H9 (cell line): ENCODE data around the gene RERG. TPM values are rescaled to one million over a fixed set of nuclear protein-coding genes. Genes with fewer than 3 reads are reported as not detected.

Experiments
- DNase-seq: peaks from one replicate; pipeline ENCODE4 v3.0.0-alpha.2; 2017
- H2AFZ ChIP-seq: one replicate; pipeline ENCODE4 v1.6.1; 2013; ENCODE audit warnings: mild to moderate bottlenecking, low read length, control low read depth, moderate library complexity
- H2AK5ac ChIP-seq: 2 replicates; pipeline ENCODE4 v1.6.1; 2013; ENCODE audit warnings: low read length, control low read depth, mixed read lengths; ENCODE audit not compliant: insufficient read length
- H2BK120ac ChIP-seq: one replicate; pipeline ENCODE4 v1.6.1; 2013; ENCODE audit warnings: low read depth, mild to moderate bottlenecking, low read length, control low read depth, inconsistent platforms; ENCODE audit not compliant: poor library complexity, severe bottlenecking
- H2BK12ac ChIP-seq: 2 replicates; pipeline ENCODE4 v1.6.1; 2013; ENCODE audit warnings: low read length, control low read depth, mixed read lengths, low read depth; ENCODE audit not compliant: insufficient read length
- H2BK15ac ChIP-seq: 2 replicates; pipeline ENCODE4 v1.6.1; 2013; ENCODE audit warnings: low read depth, low read length, control low read depth
- H2BK20ac ChIP-seq: one replicate; pipeline ENCODE4 v1.6.1; 2013; ENCODE audit warnings: low read depth, mild to moderate bottlenecking, low read length, control low read depth, inconsistent platforms; ENCODE audit not compliant: poor library complexity, severe bottlenecking
- H2BK5ac ChIP-seq: 2 replicates; pipeline ENCODE4 v1.6.1; 2013; ENCODE audit warnings: low read length, control low read depth, mixed read lengths; ENCODE audit not compliant: insufficient read length
- H3K14ac ChIP-seq: 2 replicates; pipeline ENCODE4 v1.6.1; 2013; ENCODE audit warnings: low read length, control low read depth; ENCODE audit not compliant: insufficient read depth
- H3K18ac ChIP-seq: 2 replicates; pipeline ENCODE4 v1.6.1; 2013; ENCODE audit warnings: low read depth, mild to moderate bottlenecking, mixed read lengths, low read length, control low read depth; ENCODE audit not compliant: insufficient read length
- H3K23ac ChIP-seq: 2 replicates; pipeline ENCODE4 v1.6.1; 2013; ENCODE audit warnings: low read length, control low read depth, mixed read lengths, low read depth; ENCODE audit not compliant: insufficient read length
- H3K23me2 ChIP-seq: 2 replicates; pipeline ENCODE4 v1.6.1; 2013; ENCODE audit warnings: low read depth, mild to moderate bottlenecking, mixed read lengths, low read length, control low read depth; ENCODE audit not compliant: insufficient read length, poor library complexity, severe bottlenecking
- H3K27ac ChIP-seq: 2 replicates; pipeline ENCODE4 v1.5.1; 2013; ENCODE audit warnings: low read length, control low read depth, mixed read lengths, low read depth; ENCODE audit not compliant: insufficient read length
- H3K27me3 ChIP-seq: 2 replicates; pipeline ENCODE4 v1.6.1; 2013; ENCODE audit warnings: low read length, control low read depth, inconsistent platforms; ENCODE audit not compliant: insufficient read depth
- H3K4ac ChIP-seq: 2 replicates; pipeline ENCODE4 v1.6.1; 2013; ENCODE audit warnings: low read depth, mild to moderate bottlenecking, control low read depth, inconsistent platforms, low read length, moderate library complexity
- H3K4me1 ChIP-seq: 2 replicates; pipeline ENCODE4 v1.6.1; 2013; ENCODE audit warnings: low read length, control low read depth, inconsistent platforms; ENCODE audit not compliant: insufficient read depth
- H3K4me2 ChIP-seq: 2 replicates; pipeline ENCODE4 v1.6.1; 2013; ENCODE audit warnings: low read length, control low read depth, mixed read lengths; ENCODE audit not compliant: insufficient read length, insufficient read depth
- H3K56ac ChIP-seq: 2 replicates; pipeline ENCODE4 v1.6.1; 2013; ENCODE audit warnings: low read depth, mild to moderate bottlenecking, mixed read lengths, low read length, control low read depth; ENCODE audit not compliant: insufficient read length
- H3K79me1 ChIP-seq: 2 replicates; pipeline ENCODE4 v1.6.1; 2013; ENCODE audit warnings: low read depth, mild to moderate bottlenecking, moderate library complexity, low read length, control low read depth, inconsistent platforms; ENCODE audit not compliant: insufficient read depth, poor library complexity, severe bottlenecking
- H3K79me2 ChIP-seq: 2 replicates; pipeline ENCODE4 v1.6.1; 2013; ENCODE audit warnings: low read length, control low read depth, inconsistent platforms; ENCODE audit not compliant: insufficient read depth
- H3K9ac ChIP-seq: 2 replicates; pipeline ENCODE4 v1.6.1; 2013; ENCODE audit warnings: low read length, control low read depth, mixed read lengths; ENCODE audit not compliant: insufficient read length; ENCODE audit errors: extremely low read depth
- H3K9me3 ChIP-seq: one replicate; pipeline ENCODE4 v1.6.1; 2013; ENCODE audit warnings: low read depth, low read length, inconsistent platforms; ENCODE audit not compliant: control insufficient read depth
- H3T11ph ChIP-seq: one replicate; pipeline ENCODE4 v1.6.1; 2013; ENCODE audit warnings: mild to moderate bottlenecking, low read length, control low read depth, inconsistent platforms
- H4K20me1 ChIP-seq: one replicate; pipeline ENCODE4 v1.6.1; 2013; ENCODE audit not compliant: control insufficient read depth, insufficient read length, insufficient read depth
- H4K5ac ChIP-seq: 2 replicates; pipeline ENCODE4 v1.6.1; 2013; ENCODE audit warnings: low read depth, mild to moderate bottlenecking, mixed read lengths, low read length, control low read depth; ENCODE audit not compliant: insufficient read length
- H4K8ac ChIP-seq: replicated peaks from 2 replicates; pipeline ENCODE4 v1.6.1; 2013; ENCODE audit warnings: low read length, control low read depth, mixed read lengths, low read depth; ENCODE audit not compliant: insufficient read length
- H4K91ac ChIP-seq: 2 replicates; pipeline ENCODE4 v1.6.1; 2013; ENCODE audit warnings: low read depth, mild to moderate bottlenecking, moderate library complexity, mixed read lengths, low read length, control low read depth; ENCODE audit not compliant: insufficient read length
- H3K27ac Mint-ChIP-seq, 3 experiments: 2 replicates in 2 of 3; 3 replicates in 1 of 3; pipeline ENCODE4 v1.8.0; 2020 to 2021; ENCODE audit warnings: mixed read lengths in 3 of 3, mild to moderate bottlenecking in 1 of 3, moderate library complexity in 1 of 3
- H3K27me3 Mint-ChIP-seq: 2 replicates; pipeline ENCODE4 v1.8.0; 2021; ENCODE audit warnings: low read depth, mild to moderate bottlenecking, moderate library complexity, mixed read lengths
- H3K36me3 Mint-ChIP-seq, 3 experiments: 2 replicates in 2 of 3; 3 replicates in 1 of 3; pipeline ENCODE4 v1.8.0; 2020 to 2021; ENCODE audit warnings: low read depth in 3 of 3, mixed read lengths in 3 of 3; ENCODE audit not compliant: insufficient read depth in 1 of 3
- H3K4me1 Mint-ChIP-seq, 2 experiments: 2 replicates each; pipeline ENCODE4 v1.8.0; 2020; ENCODE audit warnings: mixed read lengths in 2 of 2
- H3K4me3 Mint-ChIP-seq, 2 experiments: 2 replicates in 1 of 2; 3 replicates in 1 of 2; pipeline ENCODE4 v1.8.0; 2020 to 2021; ENCODE audit warnings: mild to moderate bottlenecking in 2 of 2, mixed read lengths in 2 of 2, moderate library complexity in 1 of 2
- H3K9me3 Mint-ChIP-seq, 2 experiments: 2 replicates in 1 of 2; 3 replicates in 1 of 2; pipeline ENCODE4 v1.8.0; 2020; ENCODE audit warnings: mild to moderate bottlenecking in 2 of 2, mixed read lengths in 2 of 2, moderate library complexity in 1 of 2
- CTCF ChIP-seq: fragments of 200-600 bp; sonication (generic); conservative IDR thresholded peaks from 3 replicates; pipeline ENCODE4 v1.8.0; 2021; ENCODE audit warnings: antibody characterized with exemption, mild to moderate bottlenecking
- WGBS: extraction: QIAGEN DNeasy Blood & Tissue Kit; methylation state at CpG from one replicate; pipeline ENCODE4 v1.1.7; 2013; ENCODE audit warnings: missing lambda C conversion rate, low lambda C conversion rate, mixed read lengths; ENCODE audit not compliant: insufficient read length; ENCODE audit errors: extremely low coverage; 5-methylcytosine and 5-hydroxymethylcytosine counted together
- total RNA-seq: library from RNA; stranded (reverse); gene quantifications from 2 replicates; pipeline ENCODE4 v1.2.1, GENCODE V29; 2021

The RERG gene
- total RNA-seq, 1 experiment from 2014 or later = not detected

DNA sequence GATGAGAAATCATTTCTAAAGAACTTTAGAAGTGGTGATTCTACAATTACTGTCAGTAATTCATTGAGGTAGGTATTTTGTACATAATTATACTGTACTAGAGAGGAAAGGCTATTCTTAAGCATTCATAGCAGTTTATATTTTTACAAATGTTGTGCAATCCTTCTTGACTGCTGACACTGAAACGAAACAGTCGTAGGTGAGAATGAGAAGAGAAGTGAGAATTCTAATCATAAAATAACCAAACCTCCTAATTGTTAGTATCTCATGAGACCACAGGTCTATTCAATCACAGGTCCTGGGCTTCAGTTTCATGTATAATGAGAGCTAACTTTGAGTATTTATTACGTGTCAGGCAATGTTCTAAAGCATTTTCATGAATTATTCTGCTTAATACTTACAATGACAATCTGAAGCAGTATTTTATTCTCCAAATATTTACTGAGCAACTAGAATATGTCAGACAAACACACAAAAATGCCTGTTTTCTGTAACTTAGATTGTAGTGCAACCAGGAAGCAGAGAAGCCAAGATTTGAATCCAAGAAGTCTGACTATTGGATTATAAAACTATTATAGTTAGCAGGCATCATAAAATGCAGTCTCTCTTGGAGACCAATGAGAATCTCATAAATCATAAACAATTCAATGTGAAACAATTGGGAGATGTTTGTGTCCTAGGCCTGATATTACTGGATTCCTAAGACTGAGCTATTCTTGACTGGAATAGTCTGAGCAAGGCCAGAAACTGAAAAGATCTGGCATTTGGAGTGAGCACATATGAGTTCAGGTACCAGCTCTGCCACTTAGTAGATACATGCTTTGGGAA lies 24.3 kb downstream of the RERG start:
- Histone ChIP-seq H3K18ac (no peak overlapping the region), H3T11ph (no peak overlapping the region), H3K27me3 (no peaks in the 10 kb centered on the region), H3K79me1 (no peaks in the 10 kb centered on the region), H3K4me1 (no peaks in the 10 kb centered on the region), H3K23me2 (no peaks in the 10 kb centered on the region), H2BK20ac (no peak overlapping the region), H3K4ac (no peak overlapping the region), H2AK5ac (no peak overlapping the region), H4K91ac (no peak overlapping the region), H2BK12ac (no peak overlapping the region), H4K5ac (no peak overlapping the region), H3K4me2 (no peak overlapping the region), H3K23ac (no peak overlapping the region), H4K20me1 (no peaks in the 10 kb centered on the region), H3K9me3 (no peaks in the 10 kb centered on the region), H3K56ac (no peak overlapping the region), H3K9ac (no peak overlapping the region), H2BK5ac (no peak overlapping the region), H3K14ac (no peak overlapping the region), H2BK15ac (no peak overlapping the region), H4K8ac (no peak overlapping the region), H3K27ac (no peak overlapping the region), H3K79me2 (no peaks in the 10 kb centered on the region), H2BK120ac (no peak overlapping the region), H2AFZ (no peak overlapping the region)
- no CpG with 5 or more reads among the region's 3 CpGs for WGBS
- Mint-ChIP-seq H3K27me3 (no peaks in the 10 kb centered on the region), H3K27ac (no peak overlapping the region), H3K4me1 (no peaks in the 10 kb centered on the region), H3K9me3 (no peaks in the 10 kb centered on the region), H3K36me3 (no peaks in the 10 kb centered on the region), H3K4me3 (no peak overlapping the region)
- no peak for TF ChIP-seq CTCF
- no peak for DNase-seq
